ENCODE results near the gene ANKRD36.
"Not testable (repeated sequence)": the region's sequence is repeated elsewhere in the genome, so short reads cannot be mapped to it uniquely, and the experiment has no call there.

DNA sequence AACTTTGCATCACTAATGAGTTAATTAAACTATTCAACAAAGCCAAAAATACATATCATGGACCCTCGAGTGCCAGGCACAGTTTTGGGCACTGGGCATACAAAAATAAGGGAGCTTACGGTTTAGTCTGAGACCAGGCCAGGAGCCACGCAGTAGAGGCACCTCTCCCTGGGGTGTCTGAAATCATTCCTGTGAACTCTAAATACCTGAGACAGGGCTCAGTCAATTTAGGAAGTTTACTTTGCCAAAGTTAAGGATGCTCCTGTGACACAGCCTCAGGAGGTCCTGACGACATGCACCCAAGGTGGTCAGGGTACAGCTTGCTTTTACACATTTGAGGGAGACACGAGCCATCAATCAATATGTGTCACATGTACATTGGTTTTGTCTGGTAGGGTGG is 46.9 kb upstream of the ANKRD36 start:
- TF ChIP-seq, protein P1, sequence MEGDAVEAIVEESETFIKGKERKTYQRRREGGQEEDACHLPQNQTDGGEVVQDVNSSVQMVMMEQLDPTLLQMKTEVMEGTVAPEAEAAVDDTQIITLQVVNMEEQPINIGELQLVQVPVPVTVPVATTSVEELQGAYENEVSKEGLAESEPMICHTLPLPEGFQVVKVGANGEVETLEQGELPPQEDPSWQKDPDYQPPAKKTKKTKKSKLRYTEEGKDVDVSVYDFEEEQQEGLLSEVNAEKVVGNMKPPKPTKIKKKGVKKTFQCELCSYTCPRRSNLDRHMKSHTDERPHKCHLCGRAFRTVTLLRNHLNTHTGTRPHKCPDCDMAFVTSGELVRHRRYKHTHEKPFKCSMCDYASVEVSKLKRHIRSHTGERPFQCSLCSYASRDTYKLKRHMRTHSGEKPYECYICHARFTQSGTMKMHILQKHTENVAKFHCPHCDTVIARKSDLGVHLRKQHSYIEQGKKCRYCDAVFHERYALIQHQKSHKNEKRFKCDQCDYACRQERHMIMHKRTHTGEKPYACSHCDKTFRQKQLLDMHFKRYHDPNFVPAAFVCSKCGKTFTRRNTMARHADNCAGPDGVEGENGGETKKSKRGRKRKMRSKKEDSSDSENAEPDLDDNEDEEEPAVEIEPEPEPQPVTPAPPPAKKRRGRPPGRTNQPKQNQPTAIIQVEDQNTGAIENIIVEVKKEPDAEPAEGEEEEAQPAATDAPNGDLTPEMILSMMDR (IDR thresholded peaks at IDR 0.05; ENCODE audit: low read depth, low read length, poor library complexity, severe bottlenecking): not testable (repeated sequence)
- not testable (repeated sequence) for TF ChIP-seq EZH2phosphoT487 (IDR thresholded peaks at IDR 0.05; ENCODE audit: borderline replicate concordance, low read length)
